ENCODE measurements around the gene YAP1. TPM values are rescaled to one million over a fixed set of nuclear protein-coding genes. Genes with fewer than 3 reads are reported as not detected.

YAP1 gene
- total and polyA plus RNA-seq, 11 donors, result 15.2 to 93.0 (median 71.5) TPM

DNA sequence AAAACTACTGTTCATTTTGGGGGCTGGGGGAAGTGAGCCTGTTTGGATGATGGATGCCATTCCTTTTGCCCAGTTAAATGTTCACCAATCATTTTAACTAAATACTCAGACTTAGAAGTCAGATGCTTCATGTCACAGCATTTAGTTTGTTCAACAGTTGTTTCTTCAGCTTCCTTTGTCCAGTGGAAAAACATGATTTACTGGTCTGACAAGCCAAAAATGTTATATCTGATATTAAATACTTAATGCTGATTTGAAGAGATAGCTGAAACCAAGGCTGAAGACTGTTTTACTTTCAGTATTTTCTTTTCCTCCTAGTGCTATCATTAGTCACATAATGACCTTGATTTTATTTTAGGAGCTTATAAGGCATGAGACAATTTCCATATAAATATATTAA is 119.9 kb downstream of the YAP1 start:
- DNase-seq (no peak), ATAC-seq (no peak)
- TF ChIP-seq POLR2A (IDR thresholded peaks at IDR 0.05), result no peak
- TF ChIP-seq, protein P1, sequence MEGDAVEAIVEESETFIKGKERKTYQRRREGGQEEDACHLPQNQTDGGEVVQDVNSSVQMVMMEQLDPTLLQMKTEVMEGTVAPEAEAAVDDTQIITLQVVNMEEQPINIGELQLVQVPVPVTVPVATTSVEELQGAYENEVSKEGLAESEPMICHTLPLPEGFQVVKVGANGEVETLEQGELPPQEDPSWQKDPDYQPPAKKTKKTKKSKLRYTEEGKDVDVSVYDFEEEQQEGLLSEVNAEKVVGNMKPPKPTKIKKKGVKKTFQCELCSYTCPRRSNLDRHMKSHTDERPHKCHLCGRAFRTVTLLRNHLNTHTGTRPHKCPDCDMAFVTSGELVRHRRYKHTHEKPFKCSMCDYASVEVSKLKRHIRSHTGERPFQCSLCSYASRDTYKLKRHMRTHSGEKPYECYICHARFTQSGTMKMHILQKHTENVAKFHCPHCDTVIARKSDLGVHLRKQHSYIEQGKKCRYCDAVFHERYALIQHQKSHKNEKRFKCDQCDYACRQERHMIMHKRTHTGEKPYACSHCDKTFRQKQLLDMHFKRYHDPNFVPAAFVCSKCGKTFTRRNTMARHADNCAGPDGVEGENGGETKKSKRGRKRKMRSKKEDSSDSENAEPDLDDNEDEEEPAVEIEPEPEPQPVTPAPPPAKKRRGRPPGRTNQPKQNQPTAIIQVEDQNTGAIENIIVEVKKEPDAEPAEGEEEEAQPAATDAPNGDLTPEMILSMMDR (IDR thresholded peaks at IDR 0.05), result no peak
- Histone ChIP-seq H3K4me1 (peaks cover 0 to 32% (median 10%) of the 10 kb centered on the region in 12 donors), H3K36me3 (peaks cover 0 to 68% (median 10%) of the 10 kb centered on the region in 9 donors), H3K27ac (no peak overlapping the region), H3K9me3 (no peaks in the 10 kb centered on the region), H3K27me3 (no peaks in the 10 kb centered on the region), H3K4me3 (no peak overlapping the region)
- intact Hi-C loops (cut with DNase I), result no loop called here

DNA sequence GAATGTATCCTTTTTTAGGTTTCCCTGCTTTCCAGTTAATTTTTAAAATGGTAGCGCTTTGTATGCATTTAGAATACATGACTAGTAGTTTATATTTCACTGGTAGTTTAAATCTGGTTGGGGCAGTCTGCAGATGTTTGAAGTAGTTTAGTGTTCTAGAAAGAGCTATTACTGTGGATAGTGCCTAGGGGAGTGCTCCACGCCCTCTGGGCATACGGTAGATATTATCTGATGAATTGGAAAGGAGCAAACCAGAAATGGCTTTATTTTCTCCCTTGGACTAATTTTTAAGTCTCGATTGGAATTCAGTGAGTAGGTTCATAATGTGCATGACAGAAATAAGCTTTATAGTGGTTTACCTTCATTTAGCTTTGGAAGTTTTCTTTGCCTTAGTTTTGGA is 120.7 kb downstream of the YAP1 start:
- H3K27ac ChIP-seq, result no peak overlapping the region
- H3K4me3 ChIP-seq, result no peak overlapping the region
- no peak for ATAC-seq
- TF ChIP-seq POLR2A (IDR thresholded peaks at IDR 0.05), result no peak
- TF ChIP-seq, protein P1 (IDR thresholded peaks at IDR 0.05), result no peak
- no peaks in the 10 kb centered on the region for H3K9me3 ChIP-seq
- WGBS, 4 donors, result 92 to 96% (median 94%) methylated on average over 4 of the region's 4 CpGs
- intact Hi-C loops (cut with DNase I), result no loop called here
- peaks cover 0 to 26% (median 8%) of the 10 kb centered on the region in 12 donors for H3K4me1 ChIP-seq
- DNase-seq, result no peak
- no peaks in the 10 kb centered on the region for H3K27me3 ChIP-seq
- H3K36me3 ChIP-seq, result peaks cover 0 to 61% (median 8%) of the 10 kb centered on the region in 9 donors

DNA sequence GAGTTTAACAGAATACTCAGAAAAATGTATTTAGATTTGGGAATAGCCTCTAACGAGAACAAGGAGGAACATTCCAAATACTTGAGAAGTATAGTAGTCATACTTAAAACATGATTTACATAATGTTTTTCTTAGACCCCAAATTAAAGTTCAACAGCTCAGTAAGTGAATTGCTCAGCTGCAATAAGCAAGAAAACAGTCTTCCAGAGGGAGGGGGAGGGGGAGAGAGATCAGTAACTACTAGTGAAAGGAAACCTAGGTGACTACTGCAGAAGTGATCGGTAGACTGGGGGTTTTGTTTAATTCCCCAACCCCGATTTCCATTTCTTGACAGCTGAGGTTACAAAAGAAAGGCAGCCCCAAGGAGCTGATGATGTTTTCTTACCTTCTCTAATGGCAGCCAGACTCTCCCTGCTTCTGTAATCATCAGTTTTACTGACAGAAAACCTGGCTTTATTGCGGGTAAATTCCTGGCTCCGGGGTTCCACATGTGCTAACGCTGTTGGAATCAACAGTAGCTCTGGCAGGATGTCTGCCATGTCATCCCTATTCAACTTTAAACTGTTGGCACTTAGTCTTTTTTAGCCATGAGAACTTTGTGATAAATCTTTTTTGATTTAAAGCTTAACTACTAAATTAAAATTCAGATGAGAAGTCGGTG is 124.7 kb downstream of the YAP1 start:
- Histone ChIP-seq H3K27me3 (no peaks in the 10 kb centered on the region), H3K4me1 (peaks cover 0 to 1% (median 0%) of the 10 kb centered on the region in 12 donors), H3K9me3 (no peaks in the 10 kb centered on the region), H3K27ac (no peak overlapping the region), H3K4me3 (no peak overlapping the region), H3K36me3 (peaks cover 0 to 33% (median 3%) of the 10 kb centered on the region in 9 donors)
- intact Hi-C loops (cut with DNase I), result no loop called here
- TF ChIP-seq POLR2A (IDR thresholded peaks at IDR 0.05), result no peak
- TF ChIP-seq, protein P1 (IDR thresholded peaks at IDR 0.05), result no peak
- ATAC-seq (no peak), DNase-seq (no peak)
- 60 to 72% (median 67%) methylated on average over 7 of the region's 7 CpGs for WGBS, 4 donors

DNA sequence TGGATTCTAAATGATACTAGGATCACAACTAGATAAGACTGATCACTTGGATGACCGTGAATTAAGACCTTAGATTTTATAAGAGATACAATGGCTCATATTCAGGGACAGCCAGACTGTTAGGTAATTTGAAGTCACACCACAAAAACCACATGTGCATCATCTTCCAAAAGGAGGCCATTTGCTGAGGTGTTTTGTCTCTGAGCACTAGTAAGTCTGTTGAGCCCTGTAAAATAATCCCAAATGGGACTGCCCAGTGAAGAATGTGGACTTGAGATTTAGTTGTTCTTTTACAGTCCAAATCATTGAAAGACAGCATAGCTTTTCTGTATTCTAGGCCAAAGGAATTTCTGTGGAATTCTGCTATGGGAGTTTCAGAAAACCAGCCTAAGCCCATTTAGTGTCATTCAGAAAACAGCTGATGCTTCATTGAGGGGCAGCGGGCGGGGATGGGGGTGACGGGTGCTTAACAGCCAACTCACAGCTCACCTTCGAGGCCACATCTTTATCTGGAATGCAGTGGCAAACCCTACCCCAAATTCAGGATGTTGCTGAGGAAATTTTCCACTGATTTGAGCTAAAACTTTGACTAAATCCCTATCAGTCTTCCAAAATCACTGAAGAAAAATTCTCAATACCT is 127.0 kb downstream of the YAP1 start:
- H3K4me3 ChIP-seq, result no peak overlapping the region
- ATAC-seq (no peak), DNase-seq (no peak)
- intact Hi-C loops (cut with DNase I), result no loop called here
- peaks cover 0 to 20% (median 0%) of the 10 kb centered on the region in 9 donors for H3K36me3 ChIP-seq
- 81 to 89% (median 83%) methylated on average over 5 of the region's 5 CpGs for WGBS, 4 donors
- no peaks in the 10 kb centered on the region for H3K9me3 ChIP-seq
- no peaks in the 10 kb centered on the region for H3K27me3 ChIP-seq
- TF ChIP-seq POLR2A (IDR thresholded peaks at IDR 0.05), result no peak
- TF ChIP-seq, protein P1 (IDR thresholded peaks at IDR 0.05), result no peak
- peaks cover 0 to 2% (median 0%) of the 10 kb centered on the region in 12 donors for H3K4me1 ChIP-seq
- H3K27ac ChIP-seq, result no peak overlapping the region

Data from heart left ventricle (tissue), 16 donors.